GM12875 (cell line): ENCODE results near the gene OAF.
"Not testable (repeated sequence)": the region's sequence is repeated elsewhere in the genome, so short reads cannot be mapped to it uniquely, and the experiment has no call there.

ENCODE experiments used
- H3K4me3 ChIP-seq: one replicate; pipeline ENCODE4 v1.5.1; 2011; ENCODE audit warnings: low read depth, low read length, control low read depth
- CTCF ChIP-seq: IDR thresholded peaks from 2 replicates; pipeline ENCODE4 v1.5.1; 2011; ENCODE audit warnings: low read depth, mild to moderate bottlenecking, control low read depth, inconsistent platforms, low read length, moderate library complexity, borderline replicate concordance; ENCODE audit not compliant: insufficient read depth

OAF gene

GRCh38 chr11:120241277-120241676, 30.4 kb downstream of the OAF start:
- H3K4me3 ChIP-seq = no peak overlapping the region
- no peak for TF ChIP-seq CTCF

GRCh38 chr11:120243221-120243620, 32.4 kb downstream of the OAF start:
- H3K4me3 ChIP-seq = no peak overlapping the region
- no peak for TF ChIP-seq CTCF

- no peak for TF ChIP-seq CTCF
Measured at GRCh38 chr11:120244476-120245365, 33.9 kb downstream of the OAF start.

GRCh38 chr11:120245434-120245833, 34.6 kb downstream of the OAF start:
- H3K4me3 ChIP-seq = no peak overlapping the region
- TF ChIP-seq CTCF = no peak

More at GRCh38 chr11:120244476-120245365, 33.9 kb downstream of the OAF start:
- no peak overlapping the region for H3K4me3 ChIP-seq

- H3K4me3 ChIP-seq = no peak overlapping the region
Measured at GRCh38 chr11:120248551-120249278, 37.9 kb downstream of the OAF start.

GRCh38 chr11:120249279-120250262, 38.7 kb downstream of the OAF start:
- H3K4me3 ChIP-seq = no peak overlapping the region
- no peak for TF ChIP-seq CTCF

More at GRCh38 chr11:120248551-120249278, 37.9 kb downstream of the OAF start:
- no peak for TF ChIP-seq CTCF

- not testable (repeated sequence) for H3K4me3 ChIP-seq
Measured at GRCh38 chr11:120253377-120253776, 42.5 kb downstream of the OAF start.
